Brain microvascular endothelial cell (primary cell): ENCODE results near the gene CXADR.

Source experiments
- DNase-seq: peaks from one replicate; pipeline ENCODE4 v3.0.0-alpha.2; 2020
- H3K27ac ChIP-seq: fragments of 250-450 bp; sonication (Bioruptor Pico); 2 replicates; pipeline ENCODE4 v1.5.1; 2020; ENCODE audit warnings: mild to moderate bottlenecking, moderate library complexity
- H3K27me3 ChIP-seq: fragments of 250-450 bp; sonication (Bioruptor Pico); replicated peaks from 2 replicates; pipeline ENCODE4 v1.5.1; 2020; ENCODE audit warnings: mild to moderate bottlenecking
- H3K36me3 ChIP-seq: fragments of 250-450 bp; sonication (Bioruptor Pico); replicated peaks from 2 replicates; pipeline ENCODE4 v1.5.1; 2020; ENCODE audit warnings: mild to moderate bottlenecking
- H3K4me3 ChIP-seq: 2 replicates; pipeline ENCODE4 v1.5.1; 2011; ENCODE audit warnings: low read depth, mild to moderate bottlenecking, control low read depth, low read length, moderate library complexity
- CTCF ChIP-seq: IDR thresholded peaks from 2 replicates; pipeline ENCODE4 v1.5.1; 2011; ENCODE audit warnings: low read depth, mild to moderate bottlenecking, moderate library complexity, low read length, control low read depth, inconsistent platforms; ENCODE audit errors: missing control alignments
- in situ Hi-C: cut with HindIII; loops from 2 replicates; pipeline ENCODE4 v1.10.0; 2017; ENCODE audit warnings: low sequenced_read_pairs, low pct_ligation_motif_present

The CXADR gene

GRCh38 chr21:17550671-17551308, 37.9 kb downstream of the CXADR start:
- Histone ChIP-seq H3K36me3 (no peaks in the 10 kb centered on the region), H3K27me3 (no peaks in the 10 kb centered on the region), H3K27ac (no peak overlapping the region), H3K4me3 (no peak overlapping the region)
- in situ Hi-C loops, result loop anchor here (25.0 kb wide), 1 partner anchor 163 kb away; no protein-coding TSS in a partner anchor
- peak; percentile 20 for DNase-seq
- TF ChIP-seq CTCF, result no peak

- no peaks in the 10 kb centered on the region for H3K36me3 ChIP-seq
- in situ Hi-C loops, result loop anchor here (25.0 kb wide), 1 partner anchor 165 kb away; no protein-coding TSS in a partner anchor
- H3K4me3 ChIP-seq, result no peak overlapping the region
- no peak for DNase-seq
- H3K27ac ChIP-seq, result no peak overlapping the region
- H3K27me3 ChIP-seq, result no peaks in the 10 kb centered on the region
- TF ChIP-seq CTCF, result no peak
Observed at GRCh38 chr21:17552410-17552809, 39.6 kb downstream of the CXADR start.

GRCh38 chr21:17554120-17554519, 41.3 kb downstream of the CXADR start:
- Histone ChIP-seq H3K27me3 (no peaks in the 10 kb centered on the region), H3K27ac (no peak overlapping the region), H3K36me3 (no peaks in the 10 kb centered on the region), H3K4me3 (no peak overlapping the region)
- no peak for DNase-seq
- no peak for TF ChIP-seq CTCF
- in situ Hi-C loops, result loop anchor here (25.0 kb wide), 1 partner anchor 167 kb away; no protein-coding TSS in a partner anchor

GRCh38 chr21:17554679-17555465, 42.0 kb downstream of the CXADR start:
- peak; percentile 43 for TF ChIP-seq CTCF
- Histone ChIP-seq H3K4me3 (no peak overlapping the region), H3K27me3 (no peaks in the 10 kb centered on the region), H3K36me3 (no peaks in the 10 kb centered on the region), H3K27ac (no peak overlapping the region)
- DNase-seq, result no peak
- in situ Hi-C loops, result loop anchor here (25.0 kb wide), 1 partner anchor 168 kb away; no protein-coding TSS in a partner anchor

GRCh38 chr21:17560377-17561025, 47.7 kb downstream of the CXADR start:
- no peak for DNase-seq
- no peak overlapping the region for H3K4me3 ChIP-seq
- no peak overlapping the region for H3K27ac ChIP-seq
- H3K36me3 ChIP-seq, result no peaks in the 10 kb centered on the region
- H3K27me3 ChIP-seq, result no peaks in the 10 kb centered on the region
- TF ChIP-seq CTCF, result no peak
- in situ Hi-C loops, result loop anchor here (25.0 kb wide), 1 partner anchor 173 kb away; no protein-coding TSS in a partner anchor
